Glutamatergic neuron (in vitro differentiated cells): ENCODE results near the gene ZPR1. TPM values are rescaled to one million over a fixed set of nuclear protein-coding genes. Genes with fewer than 3 reads are reported as not detected.

Experiments used
- DNase-seq: peaks from one replicate; pipeline ENCODE4 v3.0.0; 2022
- H3K27ac Mint-ChIP-seq: one replicate; pipeline ENCODE4 v1.8.0; 2020; ENCODE audit warnings: mild to moderate bottlenecking, mixed read lengths, inconsistent platforms; ENCODE audit not compliant: unreplicated experiment
- H3K27me3 Mint-ChIP-seq: one replicate; pipeline ENCODE4 v1.8.0; 2020; ENCODE audit warnings: mild to moderate bottlenecking, moderate library complexity, mixed read lengths, inconsistent platforms; ENCODE audit not compliant: unreplicated experiment
- H3K36me3 Mint-ChIP-seq: one replicate; pipeline ENCODE4 v1.8.0; 2020; ENCODE audit warnings: mild to moderate bottlenecking, mixed read lengths, inconsistent platforms; ENCODE audit not compliant: unreplicated experiment
- H3K4me1 Mint-ChIP-seq: one replicate; pipeline ENCODE4 v1.8.0; 2020; ENCODE audit warnings: mild to moderate bottlenecking, low read depth, mixed read lengths, inconsistent platforms; ENCODE audit not compliant: unreplicated experiment
- H3K4me3 Mint-ChIP-seq: one replicate; pipeline ENCODE4 v1.8.0; 2020; ENCODE audit warnings: mild to moderate bottlenecking, mixed read lengths, inconsistent platforms; ENCODE audit not compliant: unreplicated experiment
- H3K9me3 Mint-ChIP-seq: one replicate; pipeline ENCODE4 v1.8.0; 2020; ENCODE audit warnings: mild to moderate bottlenecking, moderate library complexity, mixed read lengths, inconsistent platforms; ENCODE audit not compliant: unreplicated experiment
- total RNA-seq: library from RNA; stranded (reverse); fragmentation: NEBNext Ultra II Directional; extraction: Animal tissue kit (Norgen Biotek cat#: 25700); gene quantifications from one replicate; pipeline ENCODE4 v1.2.1, GENCODE V29; 2021; ENCODE audit not compliant: unreplicated experiment
- TF ChIP-seq, protein P1 (sequence below): fragments of 200-600 bp; sonication (generic); IDR thresholded peaks from one replicate; pipeline ENCODE4 v1.5.0; 2021; ENCODE audit not compliant: partially characterized antibody, unreplicated experiment

ZPR1 gene
- total RNA-seq, 1 donor from 2014 or later, result 61.9 TPM

GRCh38 chr11:116833816-116834534 lies 46.2 kb upstream of the ZPR1 start:
- TF ChIP-seq, protein P1, sequence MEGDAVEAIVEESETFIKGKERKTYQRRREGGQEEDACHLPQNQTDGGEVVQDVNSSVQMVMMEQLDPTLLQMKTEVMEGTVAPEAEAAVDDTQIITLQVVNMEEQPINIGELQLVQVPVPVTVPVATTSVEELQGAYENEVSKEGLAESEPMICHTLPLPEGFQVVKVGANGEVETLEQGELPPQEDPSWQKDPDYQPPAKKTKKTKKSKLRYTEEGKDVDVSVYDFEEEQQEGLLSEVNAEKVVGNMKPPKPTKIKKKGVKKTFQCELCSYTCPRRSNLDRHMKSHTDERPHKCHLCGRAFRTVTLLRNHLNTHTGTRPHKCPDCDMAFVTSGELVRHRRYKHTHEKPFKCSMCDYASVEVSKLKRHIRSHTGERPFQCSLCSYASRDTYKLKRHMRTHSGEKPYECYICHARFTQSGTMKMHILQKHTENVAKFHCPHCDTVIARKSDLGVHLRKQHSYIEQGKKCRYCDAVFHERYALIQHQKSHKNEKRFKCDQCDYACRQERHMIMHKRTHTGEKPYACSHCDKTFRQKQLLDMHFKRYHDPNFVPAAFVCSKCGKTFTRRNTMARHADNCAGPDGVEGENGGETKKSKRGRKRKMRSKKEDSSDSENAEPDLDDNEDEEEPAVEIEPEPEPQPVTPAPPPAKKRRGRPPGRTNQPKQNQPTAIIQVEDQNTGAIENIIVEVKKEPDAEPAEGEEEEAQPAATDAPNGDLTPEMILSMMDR, result no peak
- no peak overlapping the region for H3K27ac Mint-ChIP-seq
- no peak for DNase-seq
- H3K27me3 Mint-ChIP-seq, result peaks cover 3% of the 10 kb centered on the region
- no peaks in the 10 kb centered on the region for H3K36me3 Mint-ChIP-seq
- H3K9me3 Mint-ChIP-seq, result peaks cover 4% of the 10 kb centered on the region
- H3K4me3 Mint-ChIP-seq, result no peak overlapping the region
- H3K4me1 Mint-ChIP-seq, result no peaks in the 10 kb centered on the region

GRCh38 chr11:116833491-116833815 lies 45.6 kb upstream of the ZPR1 start:
- no peaks in the 10 kb centered on the region for H3K36me3 Mint-ChIP-seq

DNA sequence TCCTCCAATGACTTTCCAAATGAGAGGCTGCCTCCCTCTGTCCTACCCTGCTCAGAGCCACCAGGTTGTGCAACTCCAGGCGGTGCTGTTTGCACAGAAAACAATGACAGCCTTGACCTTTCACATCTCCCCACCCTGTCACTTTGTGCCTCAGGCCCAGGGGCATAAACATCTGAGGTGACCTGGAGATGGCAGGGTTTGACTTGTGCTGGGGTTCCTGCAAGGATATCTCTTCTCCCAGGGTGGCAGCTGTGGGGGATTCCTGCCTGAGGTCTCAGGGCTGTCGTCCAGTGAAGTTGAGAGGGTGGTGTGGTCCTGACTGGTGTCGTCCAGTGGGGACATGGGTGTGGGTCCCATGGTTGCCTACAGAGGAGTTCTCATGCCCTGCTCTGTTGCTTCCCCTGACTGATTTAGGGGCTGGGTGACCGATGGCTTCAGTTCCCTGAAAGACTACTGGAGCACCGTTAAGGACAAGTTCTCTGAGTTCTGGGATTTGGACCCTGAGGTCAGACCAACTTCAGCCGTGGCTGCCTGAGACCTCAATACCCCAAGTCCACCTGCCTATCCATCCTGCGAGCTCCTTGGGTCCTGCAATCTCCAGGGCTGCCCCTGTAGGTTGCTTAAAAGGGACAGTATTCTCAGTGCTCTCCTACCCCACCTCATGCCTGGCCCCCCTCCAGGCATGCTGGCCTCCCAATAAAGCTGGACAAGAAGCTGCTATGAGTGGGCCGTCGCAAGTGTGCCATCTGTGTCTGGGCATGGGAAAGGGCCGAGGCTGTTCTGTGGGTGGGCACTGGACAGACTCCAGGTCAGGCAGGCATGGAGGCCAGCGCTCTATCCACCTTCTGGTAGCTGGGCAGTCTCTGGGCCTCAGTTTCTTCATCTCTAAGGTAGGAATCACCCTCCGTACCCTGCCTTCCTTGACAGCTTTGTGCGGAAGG lies 44.8 kb upstream of the ZPR1 start:
- Mint-ChIP-seq H3K36me3 (no peaks in the 10 kb centered on the region), H3K27me3 (peaks cover 3% of the 10 kb centered on the region), H3K9me3 (no peaks in the 10 kb centered on the region), H3K4me3 (no peak overlapping the region), H3K27ac (no peak overlapping the region), H3K4me1 (no peaks in the 10 kb centered on the region)
- TF ChIP-seq, protein P1, result no peak
- no peak for DNase-seq

More at GRCh38 chr11:116833491-116833815, 45.6 kb upstream of the ZPR1 start:
- Mint-ChIP-seq H3K9me3 (peaks cover 4% of the 10 kb centered on the region), H3K27me3 (peaks cover 3% of the 10 kb centered on the region), H3K4me3 (no peak overlapping the region), H3K27ac (no peak overlapping the region), H3K4me1 (no peaks in the 10 kb centered on the region)
- no peak for DNase-seq
- TF ChIP-seq, protein P1, result no peak

- H3K27me3 Mint-ChIP-seq, result peaks cover 2% of the 10 kb centered on the region
- no peaks in the 10 kb centered on the region for H3K9me3 Mint-ChIP-seq
- no peaks in the 10 kb centered on the region for H3K36me3 Mint-ChIP-seq
- no peak for DNase-seq
- H3K4me1 Mint-ChIP-seq, result no peaks in the 10 kb centered on the region
- H3K27ac Mint-ChIP-seq, result no peak overlapping the region
- TF ChIP-seq, protein P1, result no peak
- H3K4me3 Mint-ChIP-seq, result no peak overlapping the region
Observed at GRCh38 chr11:116831790-116832349, 44.0 kb upstream of the ZPR1 start.
